Dermis blood vessel endothelial cell (primary cell): ENCODE results near the gene SH3BP5. TPM values are rescaled to one million over a fixed set of nuclear protein-coding genes. Genes with fewer than 3 reads are reported as not detected.

Experiments
- DNase-seq: peaks from one replicate; pipeline ENCODE4 v3.0.0; 2010
- total RNA-seq: library from RNA; depleted of rRNA; stranded (reverse); fragments of >200 nt; gene quantifications from 2 replicates; pipeline ENCODE4 v1.2.3, GENCODE V29; 2014

The SH3BP5 gene
- total RNA-seq, 1 donor from 2014 or later, result 145 TPM

- no peak for DNase-seq
These were observed 88.4 kb downstream of the SH3BP5 start for GRCh38 chr3:15243822-15244482.

- DNase-seq, result peak; percentile 68
These were observed 91.0 kb downstream of the SH3BP5 start for GRCh38 chr3:15241341-15241740.

GRCh38 chr3:15229262-15229661 lies 103.1 kb downstream of the SH3BP5 start:
- DNase-seq, result no peak

GRCh38 chr3:15228147-15228546 lies 104.2 kb downstream of the SH3BP5 start:
- DNase-seq, result no peak

GRCh38 chr3:15223685-15224572 lies 108.5 kb downstream of the SH3BP5 start:
- no peak for DNase-seq

- DNase-seq, result no peak
These were observed 110.7 kb downstream of the SH3BP5 start for GRCh38 chr3:15221574-15222217.

- no peak for DNase-seq
These were observed 111.7 kb downstream of the SH3BP5 start for GRCh38 chr3:15220661-15221060.

GRCh38 chr3:15220056-15220455 lies 112.3 kb downstream of the SH3BP5 start:
- no peak for DNase-seq

GRCh38 chr3:15218689-15219088 lies 113.7 kb downstream of the SH3BP5 start:
- no peak for DNase-seq

GRCh38 chr3:15217841-15218267 lies 114.5 kb downstream of the SH3BP5 start:
- no peak for DNase-seq

- DNase-seq, result no peak
These were observed 115.2 kb downstream of the SH3BP5 start for GRCh38 chr3:15217011-15217671.

GRCh38 chr3:15216501-15216900 lies 115.9 kb downstream of the SH3BP5 start:
- no peak for DNase-seq

GRCh38 chr3:15215996-15216395 lies 116.4 kb downstream of the SH3BP5 start:
- no peak for DNase-seq

GRCh38 chr3:15214758-15215157 lies 117.6 kb downstream of the SH3BP5 start:
- DNase-seq, result no peak

GRCh38 chr3:15211937-15212336 lies 120.4 kb downstream of the SH3BP5 start:
- no peak for DNase-seq

- no peak for DNase-seq
These were observed 124.4 kb downstream of the SH3BP5 start for GRCh38 chr3:15207836-15208504.

GRCh38 chr3:15206662-15207576 lies 125.5 kb downstream of the SH3BP5 start:
- peak; percentile 59 for DNase-seq

- peak; percentile 97 for DNase-seq
These were observed 126.3 kb downstream of the SH3BP5 start, which contains the start of gene CAPN7 for GRCh38 chr3:15205934-15206661. Gene CAPN7 (plus strand): TSS chr3:15206246. CDS start chr3:15206496, 250 bp downstream.

GRCh38 chr3:15205482-15205933 lies 126.9 kb downstream of the SH3BP5 start:
- no peak for DNase-seq
